PFSK-1 (cell line): ENCODE data around the gene CHTF8.

Experiments used
- FOXP2 ChIP-seq: optimal IDR thresholded peaks from 2 replicates; pipeline ENCODE3; 2011; ENCODE audit warnings: borderline replicate concordance, control low read depth, inconsistent platforms; ENCODE audit not compliant: insufficient read depth; ENCODE audit errors: extremely low read length, extremely low read depth
- POLR2AphosphoS5 ChIP-seq: IDR thresholded peaks from 2 replicates; pipeline ENCODE4 v1.6.1; 2012; ENCODE audit warnings: low read depth, mild to moderate bottlenecking, control low read depth, low read length, moderate library complexity
- REST ChIP-seq, 2 experiments: IDR thresholded peaks; 2 replicates each; pipeline versions ENCODE4 v1.6.1 to v1.8.0; 2011 to 2012; ENCODE audit warnings: low read depth in 2 of 2, low read length in 2 of 2, control low read depth in 1 of 2, inconsistent platforms in 1 of 2, mild to moderate bottlenecking in 1 of 2, moderate library complexity in 1 of 2; ENCODE audit not compliant: insufficient read depth in 1 of 2
- SIN3A ChIP-seq: IDR thresholded peaks from 2 replicates; pipeline ENCODE4 v1.6.1; 2012; ENCODE audit warnings: mild to moderate bottlenecking, low read length, moderate library complexity, borderline replicate concordance; ENCODE audit not compliant: insufficient read depth
- TAF1 ChIP-seq: IDR thresholded peaks from 2 replicates; pipeline ENCODE4 v1.6.1; 2012; ENCODE audit warnings: low read length, control low read depth, borderline replicate concordance; ENCODE audit not compliant: insufficient read depth

CHTF8 gene

DNA sequence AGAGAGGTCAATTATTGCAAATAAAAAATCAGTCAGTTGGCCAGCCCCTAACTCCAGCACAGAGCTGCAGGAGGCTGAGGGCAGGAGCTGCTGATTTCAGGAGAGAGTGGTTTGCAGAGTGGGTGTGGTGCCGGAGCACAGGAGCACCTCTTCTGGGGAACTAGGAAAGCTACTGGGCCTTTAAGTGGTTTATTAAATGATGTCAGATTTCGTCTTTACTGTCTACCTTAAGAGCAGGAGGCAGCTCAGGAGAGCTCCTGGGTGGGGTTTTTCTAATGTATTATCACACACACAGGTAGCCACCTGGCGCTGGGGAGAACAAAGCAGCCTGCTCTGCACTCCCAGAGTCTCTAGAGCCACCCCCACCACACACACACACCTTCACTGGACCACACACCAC lies 38.4 kb downstream of the CHTF8 start:
- TF ChIP-seq POLR2AphosphoS5: no peak
- no peak for TF ChIP-seq REST (IDR thresholded peaks at IDR 0.05; ENCODE audit: insufficient read depth in 1 of 2, low read depth in 2 of 2, low read length in 2 of 2)
- TF ChIP-seq FOXP2: no peak
- TF ChIP-seq SIN3A: no peak
- no peak for TF ChIP-seq TAF1

GRCh38 chr16:69089091-69089910 lies 43.1 kb downstream of the CHTF8 start:
- TF ChIP-seq SIN3A (no peak), POLR2AphosphoS5 (no peak), TAF1 (no peak), FOXP2 (no peak), REST (IDR thresholded peaks at IDR 0.05; ENCODE audit: insufficient read depth in 1 of 2, low read depth in 2 of 2, low read length in 2 of 2) (no peak)

GRCh38 chr16:69088684-69089083 lies 43.7 kb downstream of the CHTF8 start:
- TF ChIP-seq SIN3A (no peak), REST (IDR thresholded peaks at IDR 0.05; ENCODE audit: insufficient read depth in 1 of 2, low read depth in 2 of 2, low read length in 2 of 2) (no peak), POLR2AphosphoS5 (no peak), FOXP2 (no peak), TAF1 (no peak)

GRCh38 chr16:69087161-69087581 lies 45.2 kb downstream of the CHTF8 start:
- TF ChIP-seq SIN3A: no peak
- no peak for TF ChIP-seq POLR2AphosphoS5
- no peak for TF ChIP-seq FOXP2
- no peak for TF ChIP-seq REST (IDR thresholded peaks at IDR 0.05; ENCODE audit: insufficient read depth in 1 of 2, low read depth in 2 of 2, low read length in 2 of 2)
- no peak for TF ChIP-seq TAF1
